Measurements from ENCODE around the gene CAB39L. TPM values are rescaled to one million over a fixed set of nuclear protein-coding genes. Genes with fewer than 3 reads are reported as not detected.
A peak's percentile ranks its signal among the peaks of the same experiment; 100 is the strongest.

CAB39L gene
- total and polyA plus RNA-seq, 9 of the 15 experiments (the other 6 are each of a cell fraction or from before 2014, with no cell fraction given): 1.1 to 4.2 (median 2.6) TPM

DNA sequence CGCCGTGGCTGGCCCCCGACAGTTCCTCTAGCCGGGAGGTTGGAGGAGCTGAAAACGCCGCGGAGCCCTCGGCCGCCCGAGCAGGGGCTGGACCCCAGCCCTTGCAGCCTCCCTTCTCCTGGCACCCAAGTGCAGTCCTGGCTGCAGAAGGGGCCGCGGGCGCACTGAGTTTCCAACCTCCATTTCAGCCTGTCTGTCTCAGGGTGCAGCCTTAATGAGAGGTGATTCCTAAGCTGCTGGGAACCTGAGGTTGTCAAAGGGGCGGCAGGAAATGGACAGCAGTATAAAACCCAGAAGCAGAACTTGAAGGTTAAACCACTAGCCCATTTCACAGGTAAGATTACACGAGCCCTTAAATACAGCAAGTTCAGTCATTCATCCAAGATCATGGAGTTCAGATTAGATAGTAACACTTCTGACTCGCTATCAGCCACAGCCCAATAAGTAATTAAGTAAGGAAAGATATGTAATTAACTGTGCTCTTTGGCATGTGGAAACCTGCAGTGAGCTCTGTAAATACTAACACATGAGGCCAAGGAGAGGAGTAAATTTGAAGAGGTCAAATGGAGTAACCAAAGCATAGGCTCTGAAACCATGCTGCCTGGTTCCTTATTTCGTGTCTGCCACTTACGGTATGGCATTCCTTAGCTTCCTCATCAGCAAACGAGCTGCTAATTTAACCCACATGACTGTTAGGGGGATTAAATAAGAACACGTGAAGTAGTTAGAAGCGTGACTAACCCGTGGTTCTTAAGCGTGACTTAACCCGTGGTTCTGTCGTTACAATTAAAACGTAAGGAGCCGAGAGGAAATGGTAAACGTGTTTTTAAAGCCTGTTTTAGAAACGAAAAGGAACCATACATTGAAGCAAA, 896 bp upstream of the CAB39L start (continued):
- 0 out of 2 replicates have a peak, but pooled peaks have one; percentile 13 for TF ChIP-seq SUPT5H (IDR thresholded peaks at IDR 0.05)
- TF ChIP-seq ZNF232 (CRISPR knock-in tag; IDR thresholded peaks at IDR 0.05): 0 out of 2 replicates have a peak, but pooled peaks have one; percentile 18
- peak; percentile 1; the same call in 1 of the 2 replicates for TF ChIP-seq ZFX (CRISPR knock-in tag; IDR thresholded peaks at IDR 0.05)
- TF ChIP-seq, protein P1, sequence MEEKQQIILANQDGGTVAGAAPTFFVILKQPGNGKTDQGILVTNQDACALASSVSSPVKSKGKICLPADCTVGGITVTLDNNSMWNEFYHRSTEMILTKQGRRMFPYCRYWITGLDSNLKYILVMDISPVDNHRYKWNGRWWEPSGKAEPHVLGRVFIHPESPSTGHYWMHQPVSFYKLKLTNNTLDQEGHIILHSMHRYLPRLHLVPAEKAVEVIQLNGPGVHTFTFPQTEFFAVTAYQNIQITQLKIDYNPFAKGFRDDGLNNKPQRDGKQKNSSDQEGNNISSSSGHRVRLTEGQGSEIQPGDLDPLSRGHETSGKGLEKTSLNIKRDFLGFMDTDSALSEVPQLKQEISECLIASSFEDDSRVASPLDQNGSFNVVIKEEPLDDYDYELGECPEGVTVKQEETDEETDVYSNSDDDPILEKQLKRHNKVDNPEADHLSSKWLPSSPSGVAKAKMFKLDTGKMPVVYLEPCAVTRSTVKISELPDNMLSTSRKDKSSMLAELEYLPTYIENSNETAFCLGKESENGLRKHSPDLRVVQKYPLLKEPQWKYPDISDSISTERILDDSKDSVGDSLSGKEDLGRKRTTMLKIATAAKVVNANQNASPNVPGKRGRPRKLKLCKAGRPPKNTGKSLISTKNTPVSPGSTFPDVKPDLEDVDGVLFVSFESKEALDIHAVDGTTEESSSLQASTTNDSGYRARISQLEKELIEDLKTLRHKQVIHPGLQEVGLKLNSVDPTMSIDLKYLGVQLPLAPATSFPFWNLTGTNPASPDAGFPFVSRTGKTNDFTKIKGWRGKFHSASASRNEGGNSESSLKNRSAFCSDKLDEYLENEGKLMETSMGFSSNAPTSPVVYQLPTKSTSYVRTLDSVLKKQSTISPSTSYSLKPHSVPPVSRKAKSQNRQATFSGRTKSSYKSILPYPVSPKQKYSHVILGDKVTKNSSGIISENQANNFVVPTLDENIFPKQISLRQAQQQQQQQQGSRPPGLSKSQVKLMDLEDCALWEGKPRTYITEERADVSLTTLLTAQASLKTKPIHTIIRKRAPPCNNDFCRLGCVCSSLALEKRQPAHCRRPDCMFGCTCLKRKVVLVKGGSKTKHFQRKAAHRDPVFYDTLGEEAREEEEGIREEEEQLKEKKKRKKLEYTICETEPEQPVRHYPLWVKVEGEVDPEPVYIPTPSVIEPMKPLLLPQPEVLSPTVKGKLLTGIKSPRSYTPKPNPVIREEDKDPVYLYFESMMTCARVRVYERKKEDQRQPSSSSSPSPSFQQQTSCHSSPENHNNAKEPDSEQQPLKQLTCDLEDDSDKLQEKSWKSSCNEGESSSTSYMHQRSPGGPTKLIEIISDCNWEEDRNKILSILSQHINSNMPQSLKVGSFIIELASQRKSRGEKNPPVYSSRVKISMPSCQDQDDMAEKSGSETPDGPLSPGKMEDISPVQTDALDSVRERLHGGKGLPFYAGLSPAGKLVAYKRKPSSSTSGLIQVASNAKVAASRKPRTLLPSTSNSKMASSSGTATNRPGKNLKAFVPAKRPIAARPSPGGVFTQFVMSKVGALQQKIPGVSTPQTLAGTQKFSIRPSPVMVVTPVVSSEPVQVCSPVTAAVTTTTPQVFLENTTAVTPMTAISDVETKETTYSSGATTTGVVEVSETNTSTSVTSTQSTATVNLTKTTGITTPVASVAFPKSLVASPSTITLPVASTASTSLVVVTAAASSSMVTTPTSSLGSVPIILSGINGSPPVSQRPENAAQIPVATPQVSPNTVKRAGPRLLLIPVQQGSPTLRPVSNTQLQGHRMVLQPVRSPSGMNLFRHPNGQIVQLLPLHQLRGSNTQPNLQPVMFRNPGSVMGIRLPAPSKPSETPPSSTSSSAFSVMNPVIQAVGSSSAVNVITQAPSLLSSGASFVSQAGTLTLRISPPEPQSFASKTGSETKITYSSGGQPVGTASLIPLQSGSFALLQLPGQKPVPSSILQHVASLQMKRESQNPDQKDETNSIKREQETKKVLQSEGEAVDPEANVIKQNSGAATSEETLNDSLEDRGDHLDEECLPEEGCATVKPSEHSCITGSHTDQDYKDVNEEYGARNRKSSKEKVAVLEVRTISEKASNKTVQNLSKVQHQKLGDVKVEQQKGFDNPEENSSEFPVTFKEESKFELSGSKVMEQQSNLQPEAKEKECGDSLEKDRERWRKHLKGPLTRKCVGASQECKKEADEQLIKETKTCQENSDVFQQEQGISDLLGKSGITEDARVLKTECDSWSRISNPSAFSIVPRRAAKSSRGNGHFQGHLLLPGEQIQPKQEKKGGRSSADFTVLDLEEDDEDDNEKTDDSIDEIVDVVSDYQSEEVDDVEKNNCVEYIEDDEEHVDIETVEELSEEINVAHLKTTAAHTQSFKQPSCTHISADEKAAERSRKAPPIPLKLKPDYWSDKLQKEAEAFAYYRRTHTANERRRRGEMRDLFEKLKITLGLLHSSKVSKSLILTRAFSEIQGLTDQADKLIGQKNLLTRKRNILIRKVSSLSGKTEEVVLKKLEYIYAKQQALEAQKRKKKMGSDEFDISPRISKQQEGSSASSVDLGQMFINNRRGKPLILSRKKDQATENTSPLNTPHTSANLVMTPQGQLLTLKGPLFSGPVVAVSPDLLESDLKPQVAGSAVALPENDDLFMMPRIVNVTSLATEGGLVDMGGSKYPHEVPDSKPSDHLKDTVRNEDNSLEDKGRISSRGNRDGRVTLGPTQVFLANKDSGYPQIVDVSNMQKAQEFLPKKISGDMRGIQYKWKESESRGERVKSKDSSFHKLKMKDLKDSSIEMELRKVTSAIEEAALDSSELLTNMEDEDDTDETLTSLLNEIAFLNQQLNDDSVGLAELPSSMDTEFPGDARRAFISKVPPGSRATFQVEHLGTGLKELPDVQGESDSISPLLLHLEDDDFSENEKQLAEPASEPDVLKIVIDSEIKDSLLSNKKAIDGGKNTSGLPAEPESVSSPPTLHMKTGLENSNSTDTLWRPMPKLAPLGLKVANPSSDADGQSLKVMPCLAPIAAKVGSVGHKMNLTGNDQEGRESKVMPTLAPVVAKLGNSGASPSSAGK (IDR thresholded peaks at IDR 0.05): 0 out of 2 replicates have a peak, but pooled peaks have one; percentile 30
- TF ChIP-seq ESRRA (IDR thresholded peaks at IDR 0.05; ENCODE audit: borderline replicate concordance, low read depth): peak; percentile 78
- TF ChIP-seq, protein P2, sequence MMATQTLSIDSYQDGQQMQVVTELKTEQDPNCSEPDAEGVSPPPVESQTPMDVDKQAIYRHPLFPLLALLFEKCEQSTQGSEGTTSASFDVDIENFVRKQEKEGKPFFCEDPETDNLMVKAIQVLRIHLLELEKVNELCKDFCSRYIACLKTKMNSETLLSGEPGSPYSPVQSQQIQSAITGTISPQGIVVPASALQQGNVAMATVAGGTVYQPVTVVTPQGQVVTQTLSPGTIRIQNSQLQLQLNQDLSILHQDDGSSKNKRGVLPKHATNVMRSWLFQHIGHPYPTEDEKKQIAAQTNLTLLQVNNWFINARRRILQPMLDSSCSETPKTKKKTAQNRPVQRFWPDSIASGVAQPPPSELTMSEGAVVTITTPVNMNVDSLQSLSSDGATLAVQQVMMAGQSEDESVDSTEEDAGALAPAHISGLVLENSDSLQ (IDR thresholded peaks at IDR 0.05): 0 out of 2 replicates have a peak, but pooled peaks have one; percentile 6
- TF ChIP-seq CBFA2T2 (conservative IDR thresholded peaks at IDR 0.05): no peak
- TF ChIP-seq GTF2E2 (tag; IDR thresholded peaks at IDR 0.05): no peak
- peak; percentile 22; the same call in 1 of the 2 replicates for TF ChIP-seq ZNF3 (CRISPR knock-in tag; IDR thresholded peaks at IDR 0.05)
- TF ChIP-seq TBP (optimal IDR thresholded peaks at IDR 0.05; ENCODE audit: low read depth, low read length): peak; percentile 29
- TF ChIP-seq, protein P3, sequence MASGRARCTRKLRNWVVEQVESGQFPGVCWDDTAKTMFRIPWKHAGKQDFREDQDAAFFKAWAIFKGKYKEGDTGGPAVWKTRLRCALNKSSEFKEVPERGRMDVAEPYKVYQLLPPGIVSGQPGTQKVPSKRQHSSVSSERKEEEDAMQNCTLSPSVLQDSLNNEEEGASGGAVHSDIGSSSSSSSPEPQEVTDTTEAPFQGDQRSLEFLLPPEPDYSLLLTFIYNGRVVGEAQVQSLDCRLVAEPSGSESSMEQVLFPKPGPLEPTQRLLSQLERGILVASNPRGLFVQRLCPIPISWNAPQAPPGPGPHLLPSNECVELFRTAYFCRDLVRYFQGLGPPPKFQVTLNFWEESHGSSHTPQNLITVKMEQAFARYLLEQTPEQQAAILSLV (tag; IDR thresholded peaks at IDR 0.05): no peak
- no peak for TF ChIP-seq SMAD4 (CRISPR knock-in tag; conservative IDR thresholded peaks at IDR 0.05)
- no peak for TF ChIP-seq FOXJ2 (tag; IDR thresholded peaks at IDR 0.05)
- 0 out of 4 replicates have a peak, but pooled peaks of 1 of the 2 experiments have one; percentile 9 for TF ChIP-seq FOXA3 (CRISPR knock-in tag; conservative IDR thresholded peaks at IDR 0.05 in 1 of 2, IDR thresholded peaks at IDR 0.05 in 1 of 2)

All from K562 (cell line).